Measurements from ENCODE around the gene FAM221A.

FAM221A gene

DNA sequence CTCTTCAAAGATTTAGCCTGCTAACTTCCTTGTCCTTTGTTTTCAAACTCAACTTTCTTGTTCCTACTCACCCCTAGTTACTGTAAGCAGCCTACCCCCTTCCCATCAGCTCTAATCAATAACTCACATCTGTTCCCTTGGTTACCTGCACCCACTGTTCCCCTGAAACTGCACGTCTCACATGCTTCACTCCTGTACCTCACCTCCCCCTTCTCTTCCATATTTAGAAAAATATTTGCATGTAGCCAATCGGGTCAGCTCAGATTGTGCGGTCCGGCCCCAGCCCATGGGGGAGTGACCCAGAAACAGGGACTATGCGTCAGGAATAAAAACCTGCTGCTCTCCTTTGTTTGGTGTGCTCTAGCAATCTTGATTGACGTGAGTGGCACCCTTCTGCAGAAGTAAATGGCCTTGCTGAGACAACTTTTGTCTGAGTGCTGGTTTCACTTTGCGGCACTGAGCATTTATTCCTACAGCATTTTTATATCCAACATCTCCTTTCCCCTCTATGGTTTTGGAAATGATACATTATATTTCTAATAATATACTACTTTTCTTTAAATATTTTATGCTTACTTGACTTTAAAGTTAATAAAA is 21.1 kb upstream of the FAM221A start:
- TF ChIP-seq, protein P1, sequence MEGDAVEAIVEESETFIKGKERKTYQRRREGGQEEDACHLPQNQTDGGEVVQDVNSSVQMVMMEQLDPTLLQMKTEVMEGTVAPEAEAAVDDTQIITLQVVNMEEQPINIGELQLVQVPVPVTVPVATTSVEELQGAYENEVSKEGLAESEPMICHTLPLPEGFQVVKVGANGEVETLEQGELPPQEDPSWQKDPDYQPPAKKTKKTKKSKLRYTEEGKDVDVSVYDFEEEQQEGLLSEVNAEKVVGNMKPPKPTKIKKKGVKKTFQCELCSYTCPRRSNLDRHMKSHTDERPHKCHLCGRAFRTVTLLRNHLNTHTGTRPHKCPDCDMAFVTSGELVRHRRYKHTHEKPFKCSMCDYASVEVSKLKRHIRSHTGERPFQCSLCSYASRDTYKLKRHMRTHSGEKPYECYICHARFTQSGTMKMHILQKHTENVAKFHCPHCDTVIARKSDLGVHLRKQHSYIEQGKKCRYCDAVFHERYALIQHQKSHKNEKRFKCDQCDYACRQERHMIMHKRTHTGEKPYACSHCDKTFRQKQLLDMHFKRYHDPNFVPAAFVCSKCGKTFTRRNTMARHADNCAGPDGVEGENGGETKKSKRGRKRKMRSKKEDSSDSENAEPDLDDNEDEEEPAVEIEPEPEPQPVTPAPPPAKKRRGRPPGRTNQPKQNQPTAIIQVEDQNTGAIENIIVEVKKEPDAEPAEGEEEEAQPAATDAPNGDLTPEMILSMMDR (IDR thresholded peaks at IDR 0.05; ENCODE audit: control insufficient read depth, insufficient read depth, low read depth, low read length, missing control alignments) = no peak
- H3K4me3 ChIP-seq (ENCODE audit: control insufficient read depth, low read depth, low read length) = no peak overlapping the region
- no peak for DNase-seq (ENCODE audit: low read depth)

- TF ChIP-seq, protein P1 (IDR thresholded peaks at IDR 0.05; ENCODE audit: control insufficient read depth, insufficient read depth, low read depth, low read length, missing control alignments) = no peak
- DNase-seq (ENCODE audit: low read depth) = no peak
- no peak overlapping the region for H3K4me3 ChIP-seq (ENCODE audit: control insufficient read depth, low read depth, low read length)
Observed at GRCh38 chr7:23661385-23661784, 18.6 kb upstream of the FAM221A start.

DNA sequence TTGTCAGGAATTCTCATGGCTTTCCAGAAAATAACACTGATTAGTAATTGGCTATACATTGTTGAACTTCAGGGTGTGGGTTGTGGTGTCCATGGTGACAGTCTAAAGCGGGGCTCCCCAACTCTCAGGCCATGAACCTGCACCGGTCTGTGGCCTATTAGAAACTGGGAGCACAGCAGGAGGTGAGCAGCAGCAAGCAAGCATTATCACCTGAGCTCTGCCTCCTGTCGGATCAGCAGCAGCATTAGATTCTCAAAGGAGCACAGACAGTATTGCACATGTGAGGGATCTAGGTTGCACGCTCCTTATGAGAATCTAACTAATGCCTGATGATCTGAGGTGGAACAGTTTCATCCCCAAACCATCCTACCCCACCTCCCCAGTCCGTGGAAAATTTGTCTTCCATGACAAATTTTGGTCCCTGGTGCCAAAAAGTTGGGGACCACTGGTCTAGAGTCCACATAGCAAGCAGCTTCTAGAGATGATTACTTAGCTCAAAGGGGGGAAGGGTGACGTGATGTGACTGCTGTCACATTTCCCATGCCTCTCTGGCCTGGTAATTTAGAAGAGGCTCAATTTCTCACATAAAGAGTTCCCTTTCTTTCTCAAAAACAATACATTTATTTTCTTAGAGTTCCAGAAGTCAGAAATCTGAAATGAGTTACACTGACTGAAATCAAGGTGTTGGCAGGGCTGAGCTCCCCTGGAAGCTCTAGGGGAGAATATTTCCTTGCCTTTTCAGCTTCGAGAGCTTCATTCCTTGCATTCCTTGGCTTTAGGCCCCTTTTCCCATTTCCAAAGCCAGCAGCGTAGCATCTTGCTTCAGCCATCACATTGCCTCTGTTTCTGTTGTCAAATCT is 17.6 kb upstream of the FAM221A start:
- H3K4me3 ChIP-seq (ENCODE audit: control insufficient read depth, low read depth, low read length) = no peak overlapping the region
- DNase-seq (ENCODE audit: low read depth) = no peak
- TF ChIP-seq, protein P1 (IDR thresholded peaks at IDR 0.05; ENCODE audit: control insufficient read depth, insufficient read depth, low read depth, low read length, missing control alignments) = no peak

GRCh38 chr7:23662984-23663313 is 17.1 kb upstream of the FAM221A start:
- no peak for DNase-seq (ENCODE audit: low read depth)
- TF ChIP-seq, protein P1 (IDR thresholded peaks at IDR 0.05; ENCODE audit: control insufficient read depth, insufficient read depth, low read depth, low read length, missing control alignments) = no peak

GRCh38 chr7:23664122-23664521 is 15.9 kb upstream of the FAM221A start:
- H3K4me3 ChIP-seq (ENCODE audit: control insufficient read depth, low read depth, low read length) = no peak overlapping the region
- TF ChIP-seq, protein P1 (IDR thresholded peaks at IDR 0.05; ENCODE audit: control insufficient read depth, insufficient read depth, low read depth, low read length, missing control alignments) = no peak
- DNase-seq (ENCODE audit: low read depth) = no peak

More at GRCh38 chr7:23662984-23663313, 17.1 kb upstream of the FAM221A start:
- H3K4me3 ChIP-seq (ENCODE audit: control insufficient read depth, low read depth, low read length) = no peak overlapping the region

DNA sequence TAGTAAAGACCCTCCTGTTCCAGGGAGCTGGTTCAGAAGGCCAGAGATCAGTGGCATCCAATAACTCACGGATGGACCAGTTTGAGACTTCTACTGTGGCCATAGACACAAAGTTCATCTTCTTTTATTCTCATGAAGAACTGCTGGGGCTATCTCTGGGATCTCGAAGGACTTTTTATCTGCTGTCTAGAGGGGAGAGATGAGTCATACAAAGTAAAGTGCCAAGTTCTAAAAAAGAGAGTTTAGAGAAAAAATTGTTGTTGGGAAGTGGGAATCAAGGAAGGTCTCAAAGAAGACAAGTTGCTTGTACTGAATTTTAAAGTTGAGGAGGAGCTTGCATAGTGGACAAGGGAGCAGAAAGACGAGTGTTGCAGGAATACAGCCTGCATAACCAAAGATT is 8.0 kb upstream of the FAM221A start:
- no peak for DNase-seq (ENCODE audit: low read depth)
- TF ChIP-seq, protein P1 (IDR thresholded peaks at IDR 0.05; ENCODE audit: control insufficient read depth, insufficient read depth, low read depth, low read length, missing control alignments) = no peak
- no peak overlapping the region for H3K4me3 ChIP-seq (ENCODE audit: control insufficient read depth, low read depth, low read length)
